HepG2 (cell line): ENCODE results near the gene ATRAID. TPM values are rescaled to one million over a fixed set of nuclear protein-coding genes. Genes with fewer than 3 reads are reported as not detected.

Experiments
- ATF4 ChIP-seq, 2 experiments: fragments of 450-650 bp in 1 of 2; sonication (generic) in 1 of 2; formaldehyde crosslinking; IDR thresholded peaks; 2 replicates each; pipeline versions ENCODE4 v1.5.0 to v1.8.0; 2020 to 2022; ENCODE audit warnings: mild to moderate bottlenecking in 1 of 2, missing genetic modification reagents in 1 of 2
- BORCS8-MEF2B ChIP-seq: sonication (generic); formaldehyde crosslinking; IDR thresholded peaks from 2 replicates; pipeline ENCODE4 v1.8.0; 2022; ENCODE audit warnings: mild to moderate bottlenecking, missing genetic modification reagents
- HMGXB4 ChIP-seq, 2 experiments: sonication (generic) in 1 of 2; formaldehyde crosslinking in 1 of 2; IDR thresholded peaks; 2 replicates each; pipeline versions ENCODE4 v1.4.0 to v1.6.1; 2018 to 2020; ENCODE audit warnings: missing genetic modification reagents in 2 of 2, borderline replicate concordance in 1 of 2, low read depth in 1 of 2, mild to moderate bottlenecking in 1 of 2, missing biosample characterization in 1 of 2
- IKZF5 ChIP-seq: IDR thresholded peaks from 2 replicates; pipeline ENCODE4 v1.6.1; 2018; ENCODE audit warnings: missing genetic modification reagents, mild to moderate bottlenecking, missing compliant biosample characterization
- ISX ChIP-seq: sonication (generic); formaldehyde crosslinking; conservative IDR thresholded peaks from 2 replicates; pipeline ENCODE4 v1.5.0; 2020; ENCODE audit warnings: missing genetic modification reagents
- MTF1 ChIP-seq: sonication (generic); formaldehyde crosslinking; IDR thresholded peaks from 2 replicates; pipeline ENCODE4 v1.5.0; 2020; ENCODE audit warnings: missing genetic modification reagents
- PRMT3 ChIP-seq: sonication (generic); formaldehyde crosslinking; IDR thresholded peaks from 2 replicates; pipeline ENCODE4 v1.8.1; 2022; ENCODE audit warnings: low read depth, mild to moderate bottlenecking, moderate library complexity, missing genetic modification reagents, borderline replicate concordance
- ZBTB14 ChIP-seq: sonication (generic); formaldehyde crosslinking; IDR thresholded peaks from 2 replicates; pipeline ENCODE4 v1.4.0; 2020; ENCODE audit warnings: missing genetic modification reagents
- ZNF816 ChIP-seq: sonication (generic); formaldehyde crosslinking; IDR thresholded peaks from 2 replicates; pipeline ENCODE4 v1.8.0; 2022; ENCODE audit warnings: missing genetic modification reagents, mild to moderate bottlenecking, borderline replicate concordance
- polyA plus RNA-seq, 8 experiments: library from polyadenylated mRNA; depleted of rRNA in 3 of 8; stranded (reverse) in 7 of 8; unstranded in 1 of 8; fragments of >200 nt; fragmentation: Illumina TruSeq in 4 of 8; extraction: Trizol in 4 of 8; gene quantifications; 2 replicates each; pipeline versions ENCODE4 v1.2.1 to v1.2.3, GENCODE V29; 2011 to 2016; ENCODE audit warnings: low read depth in 4 of 8, missing spikeins in 1 of 8, mixed read lengths in 1 of 8; ENCODE audit not compliant: insufficient read depth in 1 of 8
- total RNA-seq, 5 experiments: library from RNA; depleted of rRNA; stranded (reverse); fragments of >200 nt; fragmentation: Illumina TruSeq; extraction: Trizol; gene quantifications; 2 replicates each; pipeline ENCODE4 v1.2.3, GENCODE V29; 2016; ENCODE audit warnings: low read depth in 1 of 5
- TF ChIP-seq, protein P1 (sequence below): IDR thresholded peaks from 2 replicates; pipeline ENCODE4 v1.6.1; 2016; ENCODE audit warnings: low read depth, borderline replicate concordance
- TF ChIP-seq, protein P2 (sequence below): conservative IDR thresholded peaks from 2 replicates; pipeline ENCODE4 v1.6.1; 2018; ENCODE audit warnings: missing genetic modification reagents

Gene ATRAID
- total and polyA plus RNA-seq, 2 of the 13 experiments (the other 11 are each of a cell fraction or from before 2014, with no cell fraction given): 207 to 382 TPM

DNA sequence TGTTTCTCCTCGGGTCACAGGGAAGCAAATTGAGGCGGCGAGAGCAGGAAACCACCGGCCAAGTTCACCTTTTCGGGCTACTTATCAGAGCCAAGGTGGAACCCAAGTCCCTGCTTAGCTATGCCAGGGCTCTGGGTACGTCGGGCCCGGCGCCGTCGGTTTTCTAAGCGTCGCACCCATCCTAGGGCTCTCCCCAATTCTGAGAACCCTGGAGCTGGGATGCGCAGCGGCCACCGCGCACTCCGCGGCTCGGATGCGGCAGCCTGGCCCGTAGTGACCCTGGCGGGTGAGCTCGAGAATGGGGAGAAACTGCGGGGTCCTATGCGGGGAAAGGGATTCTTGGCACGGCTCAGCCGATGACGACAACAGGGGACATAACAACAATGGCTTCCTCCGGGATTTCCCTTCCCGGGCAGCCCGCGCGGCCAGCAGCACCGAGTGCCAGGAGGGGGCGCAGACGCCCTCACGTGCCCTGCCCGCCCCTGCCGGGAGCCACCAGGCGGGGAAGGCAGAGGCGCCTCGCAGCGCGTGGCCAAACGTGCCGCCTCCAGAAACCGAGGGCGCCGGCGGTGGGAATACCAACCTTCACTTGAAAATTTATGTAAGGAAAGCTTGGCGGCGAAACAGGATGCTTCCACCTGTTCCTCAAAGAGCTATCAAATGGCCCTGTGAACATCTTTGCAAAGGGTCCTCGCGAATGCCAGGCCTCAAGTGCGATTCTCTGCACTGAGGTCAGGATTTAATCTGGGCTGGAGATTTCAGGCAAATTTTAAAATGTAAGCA is 53.1 kb downstream of the ATRAID start (continued):
- TF ChIP-seq ZBTB14 (0 out of 2 replicates have a peak, but pooled peaks have one; percentile 14), IKZF5 (CRISPR knock-in tag) (0 out of 2 replicates have a peak, but pooled peaks have one; percentile 59), ZNF816 (CRISPR knock-in tag) (no peak), HMGXB4 (CRISPR knock-in tag; IDR thresholded peaks at IDR 0.05; ENCODE audit: borderline replicate concordance in 1 of 2, low read depth in 1 of 2) (peak; percentile 86 to 95), ISX (CRISPR knock-in tag) (peak; percentile 40; the same call in 1 of the 2 replicates), MTF1 (CRISPR knock-in tag) (no peak; the same call in 1 of the 2 replicates), BORCS8-MEF2B (CRISPR knock-in tag) (peak; percentile 80; the same call in 1 of the 2 replicates), PRMT3 (CRISPR knock-in tag) (0 out of 2 replicates have a peak, but pooled peaks have one; percentile 48), ATF4 (CRISPR knock-in tag; IDR thresholded peaks at IDR 0.05) (peak in 1 of 2 experiments; percentile 57; a peak in 1 of 4 replicates)
- TF ChIP-seq, protein P1, sequence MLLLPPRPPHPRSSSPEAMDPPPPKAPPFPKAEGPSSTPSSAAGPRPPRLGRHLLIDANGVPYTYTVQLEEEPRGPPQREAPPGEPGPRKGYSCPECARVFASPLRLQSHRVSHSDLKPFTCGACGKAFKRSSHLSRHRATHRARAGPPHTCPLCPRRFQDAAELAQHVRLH (CRISPR knock-in tag): peak; percentile 58; the same call in 1 of the 2 replicates
- TF ChIP-seq, protein P2, sequence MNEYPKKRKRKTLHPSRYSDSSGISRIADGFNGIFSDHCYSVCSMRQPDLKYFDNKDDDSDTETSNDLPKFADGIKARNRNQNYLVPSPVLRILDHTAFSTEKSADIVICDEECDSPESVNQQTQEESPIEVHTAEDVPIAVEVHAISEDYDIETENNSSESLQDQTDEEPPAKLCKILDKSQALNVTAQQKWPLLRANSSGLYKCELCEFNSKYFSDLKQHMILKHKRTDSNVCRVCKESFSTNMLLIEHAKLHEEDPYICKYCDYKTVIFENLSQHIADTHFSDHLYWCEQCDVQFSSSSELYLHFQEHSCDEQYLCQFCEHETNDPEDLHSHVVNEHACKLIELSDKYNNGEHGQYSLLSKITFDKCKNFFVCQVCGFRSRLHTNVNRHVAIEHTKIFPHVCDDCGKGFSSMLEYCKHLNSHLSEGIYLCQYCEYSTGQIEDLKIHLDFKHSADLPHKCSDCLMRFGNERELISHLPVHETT (CRISPR knock-in tag): peak; percentile 75; the same call in 1 of the 2 replicates
